Measurements from ENCODE around the gene LGR6.
A peak's percentile ranks its signal among the peaks of the same experiment; 100 is the strongest.
"Not testable (repeated sequence)": the region's sequence is repeated elsewhere in the genome, so short reads cannot be mapped to it uniquely, and the experiment has no call there.

The LGR6 gene

GRCh38 chr1:202193614-202194327 lies at the start of gene LGR6:
LGR6 (plus strand) TSS chr1:202193799; CDS start chr1:202193990, 191 bp downstream.
- DNase-seq (ENCODE audit: low spot score), result no peak

GRCh38 chr1:202144402-202145067 lies 49.1 kb upstream of the LGR6 start, which contains the start of gene ARL8A:
ARL8A (minus strand) TSS chr1:202144737; CDS start chr1:202144572, 165 bp downstream.
- peak; percentile 92 for DNase-seq (ENCODE audit: low spot score)

- DNase-seq (ENCODE audit: low spot score), result peak; percentile 40
These were observed 48.4 kb upstream of the LGR6 start for GRCh38 chr1:202145068-202145743.

- DNase-seq (ENCODE audit: low spot score), result not testable (repeated sequence)
These were observed 47.9 kb upstream of the LGR6 start for GRCh38 chr1:202145744-202146140.

- no peak for DNase-seq (ENCODE audit: low spot score)
These were observed 47.3 kb upstream of the LGR6 start for GRCh38 chr1:202146279-202146678.

GRCh38 chr1:202146993-202147392 lies 46.6 kb upstream of the LGR6 start:
- no peak for DNase-seq (ENCODE audit: low spot score)

GRCh38 chr1:202148391-202148790 lies 45.2 kb upstream of the LGR6 start:
- no peak for DNase-seq (ENCODE audit: low spot score)

- DNase-seq (ENCODE audit: low spot score), result peak; percentile 74
These were observed 44.0 kb upstream of the LGR6 start for GRCh38 chr1:202149566-202149965.

GRCh38 chr1:202150187-202150586 lies 43.4 kb upstream of the LGR6 start:
- no peak for DNase-seq (ENCODE audit: low spot score)

GRCh38 chr1:202150602-202151001 lies 43.0 kb upstream of the LGR6 start:
- no peak for DNase-seq (ENCODE audit: low spot score)

GRCh38 chr1:202151045-202151444 lies 42.6 kb upstream of the LGR6 start:
- no peak for DNase-seq (ENCODE audit: low spot score)

GRCh38 chr1:202152399-202152798 lies 41.2 kb upstream of the LGR6 start:
- no peak for DNase-seq (ENCODE audit: low spot score)

- DNase-seq (ENCODE audit: low spot score), result no peak
These were observed 40.3 kb upstream of the LGR6 start for GRCh38 chr1:202153284-202153683.

- no peak for DNase-seq (ENCODE audit: low spot score)
These were observed 39.3 kb upstream of the LGR6 start for GRCh38 chr1:202154148-202154765.

- DNase-seq (ENCODE audit: low spot score), result peak; percentile 67
These were observed 38.7 kb upstream of the LGR6 start for GRCh38 chr1:202154766-202155477.

GRCh38 chr1:202155478-202156021 lies 38.0 kb upstream of the LGR6 start:
- DNase-seq (ENCODE audit: low spot score), result no peak

- DNase-seq (ENCODE audit: low spot score), result no peak
These were observed 37.0 kb upstream of the LGR6 start for GRCh38 chr1:202156590-202156989.

GRCh38 chr1:202157945-202158344 lies 35.7 kb upstream of the LGR6 start:
- DNase-seq (ENCODE audit: low spot score), result no peak

GRCh38 chr1:202158810-202159533 lies 34.6 kb upstream of the LGR6 start:
- no peak for DNase-seq (ENCODE audit: low spot score)

GRCh38 chr1:202159534-202160371 lies 33.8 kb upstream of the LGR6 start:
- DNase-seq (ENCODE audit: low spot score), result no peak
